Measurements from ENCODE around the gene PTPRG.

The PTPRG gene

DNA sequence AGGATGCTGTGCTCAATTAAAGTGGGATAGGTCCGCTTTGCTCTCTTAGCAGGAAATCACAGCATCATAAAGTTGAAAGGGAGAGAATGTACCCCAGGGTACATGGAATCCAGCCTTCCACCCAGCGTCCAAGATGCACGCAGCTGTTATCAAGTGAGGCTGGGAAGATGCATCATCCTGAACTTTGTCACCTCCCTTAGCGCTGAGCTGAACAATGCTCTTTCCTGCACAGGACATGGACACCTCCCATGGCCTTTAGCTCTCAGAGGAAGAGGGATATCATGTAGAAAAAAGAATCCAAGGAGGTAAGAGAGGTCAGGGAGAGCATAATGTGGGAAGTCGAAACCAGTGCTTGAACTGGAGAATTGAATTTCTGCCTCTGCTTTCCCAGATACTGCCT lies 619.1 kb downstream of the PTPRG start:
- Histone ChIP-seq H3K4me3 (ENCODE audit: low read depth, low read length) (no peak overlapping the region), H2AK5ac (ENCODE audit: low read length) (no peak overlapping the region), H3K4me2 (ENCODE audit: low read length) (no peak overlapping the region), H3K18ac (ENCODE audit: low read length) (no peak overlapping the region), H3K23ac (ENCODE audit: low read length) (no peak overlapping the region), H3K14ac (ENCODE audit: low read length) (no peak overlapping the region), H3K4ac (ENCODE audit: low read depth, low read length) (no peak overlapping the region), H3K4me1 (ENCODE audit: control insufficient read depth in 1 of 2, insufficient read depth in 2 of 2, low read length in 2 of 2) (no peaks in the 10 kb centered on the region), H2AFZ (ENCODE audit: insufficient read depth, low read length, poor library complexity) (no peak overlapping the region), H4K8ac (ENCODE audit: low read depth, low read length) (no peak overlapping the region), H2BK12ac (ENCODE audit: low read length) (no peak overlapping the region), H2BK5ac (ENCODE audit: low read depth, low read length, poor library complexity) (no peak overlapping the region), H4K91ac (ENCODE audit: low read depth, low read length) (no peak overlapping the region), H3K27me3 (ENCODE audit: insufficient read depth, low read length) (no peaks in the 10 kb centered on the region), H3K9ac (ENCODE audit: low read length) (no peak overlapping the region), H4K12ac (ENCODE audit: low read depth, low read length) (no peak overlapping the region), H3K79me1 (ENCODE audit: low read length) (no peaks in the 10 kb centered on the region), H3K9me3 (ENCODE audit: insufficient read depth, low read depth, low read length) (no peaks in the 10 kb centered on the region), H3K27ac (ENCODE audit: low read depth, low read length) (no peak overlapping the region), H2BK120ac (ENCODE audit: insufficient read depth, low read length, poor library complexity) (no peak overlapping the region), H3K79me2 (ENCODE audit: control insufficient read depth, insufficient read depth, low read length, poor library complexity) (no peaks in the 10 kb centered on the region), H3K36me3 (ENCODE audit: control insufficient read depth in 1 of 2, insufficient read depth in 2 of 2, low read length in 2 of 2) (no peaks in the 10 kb centered on the region)
- WGBS (ENCODE audit: extremely low coverage, insufficient coverage, insufficient read length): no CpG with 5 or more reads among the region's 5 CpGs
- no peak for DNase-seq

DNA sequence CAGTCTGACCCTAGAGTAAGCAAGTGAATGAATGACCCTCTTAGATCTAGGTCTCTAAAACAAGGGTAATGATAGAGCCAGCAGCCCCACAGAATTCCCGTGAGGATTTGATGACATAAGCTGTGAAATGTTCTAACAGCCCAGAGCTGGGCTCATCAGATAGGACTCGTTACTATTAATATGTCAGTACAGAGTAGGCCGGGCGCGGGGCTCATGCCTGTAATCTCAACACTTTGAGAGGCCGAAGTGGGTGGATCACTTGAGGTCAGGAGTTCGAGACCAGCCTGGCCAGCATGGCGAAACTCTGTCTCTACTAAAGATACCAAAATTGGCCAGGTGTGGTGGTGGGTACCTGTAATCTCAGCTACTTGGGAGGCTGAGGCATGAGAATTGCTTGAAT lies 621.7 kb downstream of the PTPRG start:
- no peak overlapping the region for H3K9ac ChIP-seq (ENCODE audit: low read length)
- no peak overlapping the region for H2BK120ac ChIP-seq (ENCODE audit: insufficient read depth, low read length, poor library complexity)
- H3K36me3 ChIP-seq (ENCODE audit: control insufficient read depth in 1 of 2, insufficient read depth in 2 of 2, low read length in 2 of 2): no peaks in the 10 kb centered on the region
- H3K9me3 ChIP-seq (ENCODE audit: insufficient read depth, low read depth, low read length): peaks cover 2% of the 10 kb centered on the region
- H3K27me3 ChIP-seq (ENCODE audit: insufficient read depth, low read length): no peaks in the 10 kb centered on the region
- WGBS (ENCODE audit: extremely low coverage, insufficient coverage, insufficient read length): no CpG with 5 or more reads among the region's 8 CpGs
- H2BK12ac ChIP-seq (ENCODE audit: low read length): no peak overlapping the region
- no peak for DNase-seq
- no peaks in the 10 kb centered on the region for H3K4me1 ChIP-seq (ENCODE audit: control insufficient read depth in 1 of 2, insufficient read depth in 2 of 2, low read length in 2 of 2)
- H3K23ac ChIP-seq (ENCODE audit: low read length): no peak overlapping the region
- no peak overlapping the region for H3K4me3 ChIP-seq (ENCODE audit: low read depth, low read length)
- no peaks in the 10 kb centered on the region for H3K79me1 ChIP-seq (ENCODE audit: low read length)
- H4K91ac ChIP-seq (ENCODE audit: low read depth, low read length): no peak overlapping the region
- H2BK5ac ChIP-seq (ENCODE audit: low read depth, low read length, poor library complexity): no peak overlapping the region
- H4K8ac ChIP-seq (ENCODE audit: low read depth, low read length): no peak overlapping the region
- H3K79me2 ChIP-seq (ENCODE audit: control insufficient read depth, insufficient read depth, low read length, poor library complexity): no peaks in the 10 kb centered on the region
- no peak overlapping the region for H3K27ac ChIP-seq (ENCODE audit: low read depth, low read length)
- H3K18ac ChIP-seq (ENCODE audit: low read length): no peak overlapping the region
- H4K12ac ChIP-seq (ENCODE audit: low read depth, low read length): no peak overlapping the region
- H3K4me2 ChIP-seq (ENCODE audit: low read length): no peak overlapping the region
- no peak overlapping the region for H3K14ac ChIP-seq (ENCODE audit: low read length)
- H2AK5ac ChIP-seq (ENCODE audit: low read length): no peak overlapping the region
- H2AFZ ChIP-seq (ENCODE audit: insufficient read depth, low read length, poor library complexity): no peak overlapping the region
- no peak overlapping the region for H3K4ac ChIP-seq (ENCODE audit: low read depth, low read length)

DNA sequence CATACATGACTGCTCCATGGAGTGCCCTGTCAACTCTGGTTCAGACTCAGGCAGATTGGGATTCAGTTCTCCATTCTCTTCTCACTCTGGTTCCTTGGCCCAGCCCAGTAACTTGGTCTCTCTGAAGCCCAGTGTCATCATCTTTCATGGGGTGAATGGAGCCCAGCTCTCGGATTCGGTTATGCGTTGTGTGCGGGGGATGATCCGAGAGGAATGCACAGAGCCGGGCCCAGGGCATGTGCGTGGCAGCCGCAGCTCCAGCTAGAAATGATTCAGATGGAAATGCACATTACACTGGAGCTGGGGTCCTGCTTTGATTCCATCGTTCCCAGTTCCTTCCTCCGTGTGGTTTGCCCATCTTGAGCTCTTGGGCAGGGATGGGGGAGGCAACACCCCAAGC lies 622.6 kb downstream of the PTPRG start:
- H2BK12ac ChIP-seq (ENCODE audit: low read length): no peak overlapping the region
- no peak overlapping the region for H4K91ac ChIP-seq (ENCODE audit: low read depth, low read length)

DNA sequence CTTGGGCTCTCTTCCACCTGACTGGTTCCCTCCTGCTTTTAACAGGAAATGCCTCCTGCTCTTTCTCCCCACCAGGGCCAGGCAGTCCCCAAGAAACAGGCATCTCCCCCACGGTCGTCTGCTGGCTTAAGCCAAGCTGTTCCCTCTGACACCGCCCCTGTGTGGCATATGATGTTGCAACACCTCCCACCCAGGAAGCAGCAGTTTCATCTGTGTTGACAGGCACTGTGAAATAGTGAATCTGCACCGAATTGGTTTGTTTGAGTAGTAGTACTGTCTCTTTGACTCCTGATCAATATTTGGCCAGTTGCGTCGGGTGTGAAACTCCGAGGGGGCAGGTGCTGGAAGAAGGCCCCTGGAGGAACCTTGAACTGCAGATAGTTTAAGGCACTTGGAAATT lies 623.2 kb downstream of the PTPRG start:
- H3K79me1 ChIP-seq (ENCODE audit: low read length): no peaks in the 10 kb centered on the region
- no peaks in the 10 kb centered on the region for H3K27me3 ChIP-seq (ENCODE audit: insufficient read depth, low read length)
- H3K4ac ChIP-seq (ENCODE audit: low read depth, low read length): no peak overlapping the region
- H3K4me1 ChIP-seq (ENCODE audit: control insufficient read depth in 1 of 2, insufficient read depth in 2 of 2, low read length in 2 of 2): no peaks in the 10 kb centered on the region
- H3K4me3 ChIP-seq (ENCODE audit: low read depth, low read length): no peak overlapping the region
- H3K9ac ChIP-seq (ENCODE audit: low read length): no peak overlapping the region
- H2BK5ac ChIP-seq (ENCODE audit: low read depth, low read length, poor library complexity): no peak overlapping the region
- H3K9me3 ChIP-seq (ENCODE audit: insufficient read depth, low read depth, low read length): peaks cover 5% of the 10 kb centered on the region
- H3K14ac ChIP-seq (ENCODE audit: low read length): no peak overlapping the region
- no peak overlapping the region for H2BK120ac ChIP-seq (ENCODE audit: insufficient read depth, low read length, poor library complexity)
- H3K27ac ChIP-seq (ENCODE audit: low read depth, low read length): no peak overlapping the region
- no peak overlapping the region for H4K91ac ChIP-seq (ENCODE audit: low read depth, low read length)
- no peak overlapping the region for H3K18ac ChIP-seq (ENCODE audit: low read length)
- H2AK5ac ChIP-seq (ENCODE audit: low read length): no peak overlapping the region
- no peak overlapping the region for H4K8ac ChIP-seq (ENCODE audit: low read depth, low read length)
- no peak overlapping the region for H2AFZ ChIP-seq (ENCODE audit: insufficient read depth, low read length, poor library complexity)
- WGBS (ENCODE audit: extremely low coverage, insufficient coverage, insufficient read length): no CpG with 5 or more reads among the region's 7 CpGs
- no peak overlapping the region for H3K4me2 ChIP-seq (ENCODE audit: low read length)
- no peaks in the 10 kb centered on the region for H3K36me3 ChIP-seq (ENCODE audit: control insufficient read depth in 1 of 2, insufficient read depth in 2 of 2, low read length in 2 of 2)
- H4K12ac ChIP-seq (ENCODE audit: low read depth, low read length): no peak overlapping the region
- no peak overlapping the region for H3K23ac ChIP-seq (ENCODE audit: low read length)
- H2BK12ac ChIP-seq (ENCODE audit: low read length): no peak overlapping the region
- no peak for DNase-seq
- no peaks in the 10 kb centered on the region for H3K79me2 ChIP-seq (ENCODE audit: control insufficient read depth, insufficient read depth, low read length, poor library complexity)

More for the DNA sequence above, 622.6 kb downstream of the PTPRG start:
- Histone ChIP-seq H4K8ac (ENCODE audit: low read depth, low read length) (no peak overlapping the region), H4K12ac (ENCODE audit: low read depth, low read length) (no peak overlapping the region), H2BK120ac (ENCODE audit: insufficient read depth, low read length, poor library complexity) (no peak overlapping the region), H3K79me1 (ENCODE audit: low read length) (no peaks in the 10 kb centered on the region), H3K9ac (ENCODE audit: low read length) (no peak overlapping the region), H3K14ac (ENCODE audit: low read length) (no peak overlapping the region), H3K23ac (ENCODE audit: low read length) (no peak overlapping the region), H2AK5ac (ENCODE audit: low read length) (no peak overlapping the region), H3K79me2 (ENCODE audit: control insufficient read depth, insufficient read depth, low read length, poor library complexity) (no peaks in the 10 kb centered on the region), H3K9me3 (ENCODE audit: insufficient read depth, low read depth, low read length) (peaks cover 2% of the 10 kb centered on the region), H3K4me2 (ENCODE audit: low read length) (no peak overlapping the region), H2BK5ac (ENCODE audit: low read depth, low read length, poor library complexity) (no peak overlapping the region), H3K4me1 (ENCODE audit: control insufficient read depth in 1 of 2, insufficient read depth in 2 of 2, low read length in 2 of 2) (no peaks in the 10 kb centered on the region), H3K27ac (ENCODE audit: low read depth, low read length) (no peak overlapping the region), H3K4ac (ENCODE audit: low read depth, low read length) (no peak overlapping the region), H3K27me3 (ENCODE audit: insufficient read depth, low read length) (no peaks in the 10 kb centered on the region), H2AFZ (ENCODE audit: insufficient read depth, low read length, poor library complexity) (no peak overlapping the region), H3K18ac (ENCODE audit: low read length) (no peak overlapping the region), H3K4me3 (ENCODE audit: low read depth, low read length) (no peak overlapping the region), H3K36me3 (ENCODE audit: control insufficient read depth in 1 of 2, insufficient read depth in 2 of 2, low read length in 2 of 2) (no peaks in the 10 kb centered on the region)
- no CpG with 5 or more reads among the region's 10 CpGs for WGBS (ENCODE audit: extremely low coverage, insufficient coverage, insufficient read length)
- DNase-seq: no peak
